DMS 273 (cell line): ENCODE data around the gene PMP22.

Experiments used
- DNase-seq: peaks from one replicate; lab custom pipeline; 2025; ENCODE audit not compliant: unreplicated experiment; lab: John Stamatoyannopoulos, UW

PMP22 gene

DNA sequence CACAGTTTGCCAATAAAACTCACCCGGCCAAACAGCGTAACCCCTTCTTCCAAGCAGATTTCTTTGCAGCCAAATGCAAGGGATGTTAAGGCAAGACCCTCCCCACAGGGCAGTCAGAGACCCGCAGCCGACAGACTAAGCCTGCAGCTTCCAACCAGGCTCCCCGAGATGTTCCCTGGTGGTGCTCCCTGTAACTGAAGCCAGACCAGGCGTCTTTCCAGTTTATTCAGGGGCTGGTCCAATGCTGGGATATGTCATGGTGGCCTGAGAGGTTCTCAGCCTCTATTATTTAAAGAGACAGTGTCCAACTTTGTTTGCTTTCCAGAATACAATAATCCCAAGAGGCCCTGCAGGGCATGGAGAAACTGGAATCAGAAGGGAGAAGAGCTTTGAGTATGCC is at the start of gene PMP22:
Gene PMP22, minus strand, starts transcription at position 196 of the 400 bp plus-strand sequence. CDS start 4,599 bp downstream, outside the sequence.
- no peak for DNase-seq

GRCh38 chr17:15311996-15312395 is 46.9 kb upstream of the PMP22 start:
- no peak for DNase-seq

DNA sequence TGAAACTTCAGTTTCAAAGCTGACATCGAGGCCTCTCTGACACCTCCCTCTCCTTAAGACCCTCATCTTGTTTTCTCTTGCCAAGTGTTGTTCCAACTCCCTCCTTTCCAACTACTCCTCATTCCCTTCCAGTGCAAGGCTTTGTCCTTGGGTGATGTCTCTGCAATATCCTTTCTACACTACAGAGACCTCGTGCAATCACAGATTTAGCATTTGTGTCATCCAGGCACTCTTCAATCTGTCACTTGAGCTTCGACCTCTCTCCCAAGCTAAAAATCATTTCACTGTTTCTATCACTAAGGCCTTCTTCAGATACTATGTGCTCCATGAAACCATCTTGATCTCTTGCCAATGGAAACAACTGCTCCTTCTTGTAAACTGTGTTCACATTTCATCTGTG is 44.7 kb upstream of the PMP22 start:
- DNase-seq: no peak

GRCh38 chr17:15309236-15309635 is 44.1 kb upstream of the PMP22 start:
- no peak for DNase-seq

DNA sequence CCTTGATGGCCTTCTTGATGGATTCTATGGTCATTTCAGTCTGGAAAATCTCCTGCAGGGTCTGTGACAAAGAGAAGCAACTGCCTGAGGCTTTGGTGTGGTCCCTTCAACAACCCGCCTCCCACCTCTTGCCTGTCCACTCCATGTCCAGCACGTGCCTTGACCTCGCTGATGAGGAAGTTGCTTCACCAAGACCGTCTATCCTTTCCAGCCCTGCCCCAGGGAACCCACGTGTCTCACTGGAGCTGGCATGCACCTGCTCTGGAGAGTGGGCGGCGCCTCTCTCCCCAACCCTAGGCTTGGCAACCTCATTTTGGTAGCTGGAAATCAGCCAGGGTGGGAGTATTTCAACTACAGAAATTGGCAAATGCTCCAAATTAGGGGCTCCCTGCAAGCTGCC is 43.6 kb upstream of the PMP22 start:
- no peak for DNase-seq

DNA sequence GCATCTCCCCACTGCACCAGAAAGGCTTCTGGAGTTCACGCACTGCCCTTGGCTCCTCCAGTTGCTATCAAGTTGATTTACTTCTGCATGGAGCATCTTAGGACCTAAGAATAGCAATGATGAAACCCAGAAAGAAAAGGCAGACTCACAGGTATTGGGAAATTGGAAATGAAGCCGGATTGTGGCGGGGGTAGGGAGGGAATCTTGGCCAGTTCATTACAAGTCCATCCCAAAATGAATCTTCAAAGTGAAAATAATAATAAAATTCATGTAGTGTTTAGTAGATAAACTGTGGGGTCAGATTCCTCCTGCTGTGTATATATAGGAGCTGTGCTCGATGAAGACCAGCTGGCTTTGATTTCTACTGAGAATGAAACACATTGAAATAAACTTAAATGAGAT is 42.6 kb upstream of the PMP22 start:
- DNase-seq: no peak

DNA sequence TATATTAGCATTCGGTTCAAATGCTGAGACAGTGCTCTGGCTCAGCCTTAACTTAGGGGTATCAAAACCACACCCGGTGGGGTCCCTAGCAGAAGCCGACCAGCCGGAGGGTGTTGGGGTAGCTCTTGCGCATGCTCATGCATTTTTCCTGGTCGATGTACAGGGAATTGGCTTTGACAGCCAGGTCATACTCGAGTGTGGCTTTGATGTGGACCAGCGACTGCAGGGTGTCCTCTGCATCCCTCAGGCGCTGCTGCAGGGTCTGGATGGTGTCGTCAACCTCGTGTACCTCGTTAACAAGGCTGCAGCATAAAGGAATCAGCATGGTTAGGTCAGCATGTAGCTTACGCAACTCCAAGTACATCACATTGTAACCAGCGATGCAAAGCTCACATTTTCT is 38.7 kb upstream of the PMP22 start:
- DNase-seq: no peak

DNA sequence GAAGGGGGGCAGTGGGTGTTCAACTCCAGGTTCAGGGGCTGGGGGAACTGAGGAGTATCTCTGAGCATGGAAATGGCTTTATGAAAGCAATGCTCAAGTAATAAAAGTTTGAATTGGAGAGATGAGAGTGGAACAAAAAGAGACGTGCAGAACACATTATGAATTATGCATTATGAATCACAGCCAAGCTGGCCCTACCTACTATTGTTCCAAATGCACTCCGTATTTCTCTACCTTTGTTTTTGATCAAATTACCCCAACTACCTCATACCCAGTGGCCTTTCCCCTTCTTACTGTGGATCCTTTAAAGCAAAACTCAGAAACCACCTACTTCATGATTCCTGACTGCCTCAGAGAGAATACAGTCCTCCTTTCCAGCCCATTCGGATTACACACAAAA is 38.1 kb upstream of the PMP22 start:
- no peak for DNase-seq

DNA sequence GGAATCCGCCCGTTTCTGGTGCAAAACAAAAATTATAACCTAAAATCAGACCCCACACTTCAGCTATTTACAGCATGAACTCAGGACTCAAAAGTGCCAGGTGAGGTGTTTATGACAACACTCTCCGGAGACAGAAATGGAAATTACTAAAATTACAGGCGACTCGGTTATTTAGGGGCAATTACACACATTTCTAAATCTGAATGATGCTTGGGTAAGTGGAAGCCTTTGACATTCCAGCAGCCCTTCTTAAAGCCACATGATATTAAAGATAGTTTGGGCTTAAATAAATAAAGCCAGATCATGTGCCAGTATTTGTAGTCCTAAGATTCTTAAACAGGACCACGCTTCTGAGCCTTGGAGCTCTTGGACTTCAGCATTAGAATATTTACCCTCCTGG is 36.7 kb upstream of the PMP22 start:
- DNase-seq: no peak

DNA sequence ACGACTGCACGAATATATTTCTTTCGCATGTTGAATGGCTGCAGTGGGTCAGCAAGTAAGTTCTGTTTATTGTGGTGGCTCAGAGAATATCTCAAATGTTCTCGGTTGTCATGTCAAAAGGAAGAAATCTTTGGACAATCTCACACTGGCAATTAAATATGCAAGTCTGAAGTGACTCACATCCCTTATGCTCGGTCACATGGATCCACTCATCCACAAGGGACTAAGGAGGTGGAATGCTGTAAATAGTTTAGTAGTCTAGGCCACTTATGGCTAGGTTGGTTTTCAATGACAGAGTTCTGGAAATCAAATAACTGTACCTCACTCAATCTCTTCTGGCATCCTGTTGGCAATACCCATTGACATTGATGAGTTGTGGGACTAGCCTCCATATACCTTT is 33.0 kb upstream of the PMP22 start:
- DNase-seq: no peak

DNA sequence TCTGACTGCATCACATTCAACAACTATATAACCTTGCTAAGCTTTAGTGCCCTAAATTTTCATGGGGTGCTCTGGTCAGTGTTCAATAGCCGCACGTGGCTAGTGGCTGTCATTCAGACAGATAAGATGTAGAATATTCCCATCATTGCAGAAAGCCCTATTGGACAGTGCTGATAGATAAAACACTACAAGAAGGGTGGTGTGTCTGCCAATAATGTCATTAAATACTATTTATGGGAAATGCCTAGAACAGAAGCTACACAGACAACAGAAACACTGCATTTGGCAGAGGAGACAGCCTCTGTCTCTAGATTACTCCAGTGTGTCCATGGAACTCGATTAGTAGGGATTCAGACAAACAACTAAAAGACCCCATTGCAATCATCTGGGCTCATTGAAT is 28.4 kb upstream of the PMP22 start:
- DNase-seq: no peak

DNA sequence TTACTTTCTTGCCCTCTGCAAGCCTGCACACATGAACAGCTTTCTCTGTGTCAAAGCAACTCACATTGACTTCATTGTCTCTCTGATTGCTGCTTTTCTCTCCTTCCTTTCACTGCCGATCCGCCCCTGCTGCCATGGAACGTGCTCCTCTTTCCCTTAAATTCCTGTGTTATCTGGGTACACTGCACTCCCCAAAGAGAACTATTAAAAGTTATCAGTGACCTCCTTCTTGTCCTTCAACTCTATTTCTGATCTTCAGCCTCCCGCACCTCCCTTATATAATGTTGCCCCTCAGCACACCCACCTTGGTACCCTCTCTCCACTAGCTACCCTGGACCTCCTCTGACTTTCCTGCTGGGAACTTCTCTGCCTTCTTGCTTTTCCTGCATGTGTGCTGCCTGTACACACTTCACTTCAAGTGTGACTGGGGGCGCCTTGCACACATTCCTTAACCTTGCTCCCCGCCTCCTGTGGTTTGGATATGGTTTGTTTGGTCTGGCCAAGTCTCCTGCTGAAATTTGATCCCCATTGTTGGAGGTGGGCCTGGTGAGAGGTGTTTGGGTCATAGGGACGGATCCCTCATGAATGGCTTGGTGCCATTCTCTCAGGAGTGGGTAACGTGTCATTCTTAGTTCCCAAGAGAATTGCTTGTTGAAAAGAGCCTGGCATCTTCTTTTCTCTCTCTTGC is 26.7 kb upstream of the PMP22 start:
- no peak for DNase-seq

DNA sequence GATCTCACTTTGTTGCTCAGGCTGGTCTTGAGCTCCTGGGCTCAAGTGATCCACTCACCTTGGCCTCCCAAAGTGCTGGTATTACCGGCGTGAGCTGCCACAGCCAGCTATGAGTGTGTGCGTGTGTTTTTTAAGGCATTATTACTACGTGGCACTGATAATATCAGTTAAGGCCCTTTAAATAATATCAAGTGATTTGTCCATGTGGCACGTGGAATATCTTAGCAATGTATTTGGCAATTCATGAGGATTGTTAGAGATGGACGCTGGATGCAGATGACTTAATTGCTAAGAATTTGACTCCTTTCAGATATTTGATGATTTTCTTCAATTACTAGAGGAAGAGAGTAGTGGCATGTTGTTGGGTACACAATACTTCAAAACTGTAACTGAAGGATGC is 25.5 kb upstream of the PMP22 start:
- DNase-seq: no peak

DNA sequence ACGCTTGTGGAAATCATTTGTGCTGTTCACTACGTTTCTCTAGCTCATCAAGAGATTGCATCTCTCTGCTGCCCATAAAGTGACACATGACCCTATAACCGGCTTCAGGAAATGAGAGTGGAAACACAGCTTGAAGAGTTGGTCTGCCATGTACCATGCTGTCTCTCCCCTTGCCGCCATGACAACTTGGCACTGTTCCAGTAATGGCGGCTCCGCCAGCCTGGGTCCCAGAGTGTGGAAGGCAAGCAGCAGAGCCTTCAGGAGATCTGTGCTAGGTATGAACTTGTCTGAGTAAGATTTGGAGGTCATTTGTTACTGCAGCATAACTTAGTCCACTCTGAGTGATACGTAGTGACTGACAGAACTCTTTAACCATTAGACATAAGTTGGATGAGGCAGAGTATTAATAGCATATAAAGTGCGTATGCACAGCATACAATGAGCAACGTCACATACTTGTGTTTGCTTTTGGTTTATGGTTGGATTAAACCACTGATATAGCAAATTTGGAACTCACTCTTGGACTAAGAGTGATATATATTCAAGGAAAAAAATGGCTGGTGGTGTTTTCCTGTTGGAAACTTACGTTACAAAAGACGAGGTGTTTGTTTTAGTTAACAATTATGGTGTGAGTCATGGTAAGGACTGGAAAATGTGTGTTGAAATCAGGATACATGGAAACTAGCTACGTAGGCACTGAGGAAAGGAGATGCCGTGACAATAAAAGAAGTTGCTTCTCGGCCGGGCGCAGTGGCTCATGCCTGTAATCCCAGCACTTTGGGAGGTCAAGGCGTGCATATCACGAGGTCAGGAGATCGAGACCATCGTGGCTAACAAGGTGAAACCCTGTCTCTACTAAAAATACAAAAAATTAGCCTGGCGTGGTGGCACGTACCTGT is 24.4 kb upstream of the PMP22 start:
- DNase-seq: no peak

DNA sequence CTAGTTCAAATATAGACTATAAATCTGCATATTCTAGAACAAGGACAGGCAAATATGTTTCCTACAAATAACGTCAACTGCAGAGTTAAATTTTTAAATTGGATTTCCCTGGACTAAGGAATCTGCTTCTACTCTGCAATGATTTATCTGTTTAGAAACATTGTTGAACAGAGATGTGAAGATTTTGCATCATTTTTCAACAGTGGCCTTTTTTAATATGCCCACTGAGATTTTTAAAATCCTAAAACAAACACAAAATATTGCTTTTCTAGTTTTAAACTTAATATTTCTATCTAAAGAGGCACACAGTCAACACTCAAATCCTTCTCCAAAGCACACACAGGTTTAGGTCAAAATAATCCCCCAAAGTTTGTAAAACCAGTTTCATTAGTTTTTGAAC is 23.7 kb upstream of the PMP22 start:
- no peak for DNase-seq

DNA sequence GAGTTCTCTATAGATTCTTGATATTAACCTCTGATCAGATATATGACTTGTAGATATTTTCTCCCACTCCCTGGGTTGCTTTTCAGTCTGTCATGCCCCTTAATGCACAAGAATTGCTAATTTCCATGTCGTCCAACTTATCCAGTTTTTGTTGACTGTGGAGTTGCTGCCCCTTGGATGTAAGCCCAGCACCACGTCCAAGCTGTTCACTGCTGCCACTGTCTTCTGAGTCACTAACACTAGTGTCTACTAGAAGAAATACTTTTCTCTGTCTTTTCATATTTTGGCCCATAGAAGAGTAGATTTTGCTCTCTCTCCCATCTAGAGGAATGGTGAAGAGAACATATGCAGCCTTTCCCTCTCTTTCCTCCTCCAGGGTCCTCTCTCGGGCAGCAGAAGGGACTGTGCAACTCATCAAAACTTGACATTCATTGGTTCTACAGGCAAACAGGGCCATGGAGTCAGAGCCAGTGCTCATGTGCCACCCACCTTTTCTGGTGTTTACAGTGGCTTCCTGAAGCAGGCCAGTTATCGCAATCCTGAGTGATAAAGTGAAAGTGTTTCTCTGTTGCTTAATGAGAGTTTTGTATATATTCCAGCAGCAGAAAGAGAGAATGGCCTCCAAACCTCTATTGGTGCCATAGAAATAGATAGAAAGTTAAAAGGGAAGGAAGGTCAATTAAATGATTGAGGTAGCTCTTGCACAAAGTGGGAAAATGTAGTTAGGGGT is 22.6 kb upstream of the PMP22 start:
- no peak for DNase-seq

DNA sequence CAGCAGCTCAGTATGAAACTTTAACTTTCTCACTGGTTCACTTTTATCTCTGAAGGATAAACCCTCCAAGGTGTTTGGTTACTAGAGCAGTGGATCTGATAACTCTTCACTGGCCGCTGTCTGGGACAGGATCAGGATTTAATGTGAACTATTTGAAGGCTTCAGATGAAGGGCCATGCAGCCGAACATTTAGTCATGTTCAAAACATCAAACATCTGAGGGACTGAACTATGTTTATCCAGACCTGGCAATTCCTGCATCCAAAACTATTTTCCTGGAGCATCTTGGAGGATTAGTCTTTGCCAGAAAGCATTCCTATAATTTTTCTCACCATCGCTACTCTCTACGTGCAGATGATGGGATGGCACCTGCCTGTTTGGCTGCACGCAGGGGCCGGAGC is 20.3 kb upstream of the PMP22 start:
- DNase-seq: no peak

DNA sequence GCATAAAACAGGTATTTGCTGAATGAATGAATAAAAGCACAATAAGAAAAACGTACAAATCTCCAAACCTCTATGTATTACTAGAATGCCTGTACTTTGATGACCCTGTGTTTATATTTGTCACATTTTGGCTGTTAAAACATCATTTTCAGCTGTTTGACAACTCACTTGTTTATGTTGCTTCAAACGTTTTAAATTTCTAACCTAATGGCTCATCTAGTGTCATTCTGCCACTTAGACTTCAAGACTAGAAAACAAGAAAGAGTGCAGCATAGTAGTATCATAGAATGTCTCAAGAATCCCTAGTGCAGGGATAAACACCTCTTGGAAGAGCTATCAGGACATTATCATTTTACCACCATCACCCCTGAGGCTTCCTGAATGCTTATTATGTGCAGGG is 19.4 kb upstream of the PMP22 start:
- DNase-seq: no peak

DNA sequence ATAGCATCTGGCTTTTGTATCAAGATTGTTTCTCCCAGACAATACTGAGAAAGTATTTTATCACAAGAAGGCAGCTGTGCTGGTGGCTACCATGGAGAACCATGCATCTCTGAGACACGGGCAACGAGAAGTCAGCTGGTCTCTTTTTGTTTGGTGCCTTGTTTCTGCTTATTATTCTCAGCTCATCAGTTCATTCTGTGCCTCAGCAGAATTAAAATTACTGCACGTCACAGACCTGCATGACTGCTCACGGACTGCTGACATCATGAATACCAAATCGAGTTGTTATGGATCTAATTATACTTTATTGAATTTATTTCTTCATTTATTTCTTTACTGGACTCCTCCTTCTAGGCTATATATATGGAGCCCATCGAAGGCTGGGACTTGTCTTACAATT is 19.0 kb upstream of the PMP22 start:
- no peak for DNase-seq

GRCh38 chr17:15281909-15282308 is 16.8 kb upstream of the PMP22 start:
- DNase-seq: no peak

DNA sequence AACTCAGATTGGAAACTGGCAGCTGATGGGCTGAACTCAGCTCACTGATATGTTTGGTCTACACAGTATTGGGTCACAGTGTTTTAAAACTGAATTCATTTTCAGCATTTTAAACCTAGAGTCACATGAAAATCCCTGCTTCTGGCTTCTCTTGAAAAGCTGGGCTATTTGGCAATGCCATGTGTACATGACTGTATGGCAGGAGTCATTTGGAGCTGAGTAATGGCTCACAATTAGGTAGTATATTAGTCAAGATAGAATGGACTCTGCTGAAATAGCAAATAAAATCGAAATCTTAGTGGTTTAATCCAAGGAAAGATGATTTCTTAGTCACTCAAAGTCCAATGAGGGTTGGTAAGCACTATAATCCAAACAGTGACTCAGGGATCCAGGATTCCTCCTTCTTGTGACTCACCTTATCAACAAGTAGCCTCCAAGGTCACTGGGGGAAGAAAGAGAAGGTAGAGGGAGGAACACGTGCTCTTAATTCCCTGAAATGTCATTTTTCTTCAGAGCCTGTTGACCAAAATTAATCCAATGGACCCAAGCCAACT is 13.9 kb upstream of the PMP22 start:
- DNase-seq: no peak

DNA sequence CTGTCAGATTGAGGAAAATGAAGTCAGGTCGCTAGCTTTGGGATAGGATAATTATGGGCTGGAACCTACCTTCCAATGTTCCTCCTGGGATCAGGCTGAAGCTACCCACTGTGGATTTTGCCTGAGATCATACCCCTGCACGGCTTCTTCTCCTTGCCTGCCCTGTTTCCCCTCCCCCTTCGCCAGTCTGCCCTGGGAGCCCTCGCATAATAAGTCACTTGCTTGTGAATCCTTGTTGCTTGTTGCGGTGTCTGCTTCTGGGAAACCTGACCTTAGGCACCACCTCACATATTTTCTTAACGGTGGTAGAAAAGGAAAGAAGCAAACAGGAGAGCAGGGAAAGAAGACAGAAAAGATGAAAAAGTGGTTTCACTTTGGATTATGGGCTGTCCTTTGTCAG is 13.3 kb upstream of the PMP22 start:
- DNase-seq: no peak
